SK-N-SH treated with all-trans-retinoic acid at 6 μM for 48 hours (cell line): ENCODE data around the gene KIAA1217.
A peak's percentile ranks its signal among the peaks of the same experiment; 100 is the strongest.

Experiments used
- ATAC-seq: fragments of 200-7000 bp; cut with Tn5 transposase; 3 replicates; pipeline ENCODE4 v1.9.1; 2020; ENCODE audit warnings: mild to moderate bottlenecking, moderate library complexity
- ARNTL ChIP-seq: fragments of 450-650 bp; formaldehyde crosslinking; IDR thresholded peaks from 2 replicates; pipeline ENCODE4 v1.5.0; 2020; ENCODE audit warnings: low read depth, mild to moderate bottlenecking, moderate library complexity, borderline replicate concordance
- CSDC2 ChIP-seq: fragments of 250-450 bp; sonication (Bioruptor Pico); IDR thresholded peaks from 2 replicates; pipeline ENCODE4 v1.5.0; 2020; ENCODE audit warnings: mild to moderate bottlenecking, moderate library complexity
- CSRNP3 ChIP-seq: fragments of 250-450 bp; sonication (Bioruptor Pico); IDR thresholded peaks from 2 replicates; pipeline ENCODE4 v1.5.1; 2021; ENCODE audit warnings: mild to moderate bottlenecking, moderate library complexity
- ESRRG ChIP-seq: fragments of 250-450 bp; sonication (Bioruptor Pico); IDR thresholded peaks from 2 replicates; pipeline ENCODE4 v1.6.1; 2021; ENCODE audit warnings: mild to moderate bottlenecking
- ISL1 ChIP-seq: fragments of 250-450 bp; sonication (Bioruptor Pico); IDR thresholded peaks from 2 replicates; pipeline ENCODE4 v2.1.2; 2022; ENCODE audit warnings: mild to moderate bottlenecking, moderate library complexity
- OSR1 ChIP-seq: fragments of 250-450 bp; sonication (Bioruptor Pico); IDR thresholded peaks from 2 replicates; pipeline ENCODE4 v1.8.0; 2022; ENCODE audit warnings: moderate library complexity, mild to moderate bottlenecking, inconsistent platforms
- PPARA ChIP-seq: fragments of 250-450 bp; sonication (Bioruptor Pico); IDR thresholded peaks from 2 replicates; pipeline ENCODE4 v1.5.0; 2020; ENCODE audit warnings: mild to moderate bottlenecking, borderline replicate concordance
- RARB ChIP-seq: fragments of 250-450 bp; sonication (Bioruptor Pico); IDR thresholded peaks from 2 replicates; pipeline ENCODE4 v1.8.0; 2021; ENCODE audit warnings: mild to moderate bottlenecking, moderate library complexity
- SNAI2 ChIP-seq: fragments of 250-450 bp; sonication (Bioruptor Pico); IDR thresholded peaks from 2 replicates; pipeline ENCODE4 v1.5.0; 2020; ENCODE audit warnings: mild to moderate bottlenecking, moderate library complexity
- TCF4 ChIP-seq: fragments of 250-450 bp; sonication (Bioruptor Pico); IDR thresholded peaks from 2 replicates; pipeline ENCODE4 v1.8.0; 2021; ENCODE audit warnings: mild to moderate bottlenecking, moderate library complexity, borderline replicate concordance
- TOX ChIP-seq: fragments of 250-450 bp; sonication (Bioruptor Pico); IDR thresholded peaks from 2 replicates; pipeline ENCODE4 v1.8.0; 2021; ENCODE audit warnings: mild to moderate bottlenecking, moderate library complexity, borderline replicate concordance
- ZC3H10 ChIP-seq: fragments of 250-450 bp; sonication (Bioruptor Pico); IDR thresholded peaks from 2 replicates; pipeline ENCODE4 v1.5.1; 2021; ENCODE audit warnings: mild to moderate bottlenecking, moderate library complexity
- ZFP3 ChIP-seq: fragments of 250-450 bp; sonication (Bioruptor Pico); IDR thresholded peaks from 2 replicates; pipeline ENCODE4 v1.5.0; 2020; ENCODE audit warnings: mild to moderate bottlenecking, moderate library complexity
- ZFP30 ChIP-seq: fragments of 450-650 bp; formaldehyde crosslinking; IDR thresholded peaks from 2 replicates; pipeline ENCODE4 v1.5.0; 2022; ENCODE audit warnings: mild to moderate bottlenecking, moderate library complexity
- ZNF565 ChIP-seq: fragments of 450-650 bp; formaldehyde crosslinking; conservative IDR thresholded peaks from 2 replicates; pipeline ENCODE4 v1.5.0; 2020; ENCODE audit warnings: low read depth, mild to moderate bottlenecking, moderate library complexity
- ZNF70 ChIP-seq: fragments of 450-650 bp; formaldehyde crosslinking; IDR thresholded peaks from 2 replicates; pipeline ENCODE4 v1.5.0; 2020; ENCODE audit warnings: mild to moderate bottlenecking, moderate library complexity
- ZNF8 ChIP-seq: fragments of 450-650 bp; formaldehyde crosslinking; IDR thresholded peaks from 2 replicates; pipeline ENCODE4 v1.5.0; 2020; ENCODE audit warnings: mild to moderate bottlenecking, moderate library complexity
- TF ChIP-seq, protein P1 (sequence below): fragments of 250-450 bp; sonication (Bioruptor Pico); IDR thresholded peaks from 2 replicates; pipeline ENCODE4 v1.8.0; 2020; ENCODE audit warnings: mild to moderate bottlenecking, moderate library complexity, borderline replicate concordance
- TF ChIP-seq, protein P2 (sequence below): fragments of 250-450 bp; sonication (Bioruptor Pico); IDR thresholded peaks from 2 replicates; pipeline ENCODE4 v1.5.1; 2020; ENCODE audit warnings: low read depth, mild to moderate bottlenecking, moderate library complexity
- TF ChIP-seq, protein P3 (sequence below): fragments of 250-450 bp; sonication (Bioruptor Pico); IDR thresholded peaks from 2 replicates; pipeline ENCODE4 v1.5.0; 2020; ENCODE audit warnings: mild to moderate bottlenecking, moderate library complexity

The KIAA1217 gene, protein sequence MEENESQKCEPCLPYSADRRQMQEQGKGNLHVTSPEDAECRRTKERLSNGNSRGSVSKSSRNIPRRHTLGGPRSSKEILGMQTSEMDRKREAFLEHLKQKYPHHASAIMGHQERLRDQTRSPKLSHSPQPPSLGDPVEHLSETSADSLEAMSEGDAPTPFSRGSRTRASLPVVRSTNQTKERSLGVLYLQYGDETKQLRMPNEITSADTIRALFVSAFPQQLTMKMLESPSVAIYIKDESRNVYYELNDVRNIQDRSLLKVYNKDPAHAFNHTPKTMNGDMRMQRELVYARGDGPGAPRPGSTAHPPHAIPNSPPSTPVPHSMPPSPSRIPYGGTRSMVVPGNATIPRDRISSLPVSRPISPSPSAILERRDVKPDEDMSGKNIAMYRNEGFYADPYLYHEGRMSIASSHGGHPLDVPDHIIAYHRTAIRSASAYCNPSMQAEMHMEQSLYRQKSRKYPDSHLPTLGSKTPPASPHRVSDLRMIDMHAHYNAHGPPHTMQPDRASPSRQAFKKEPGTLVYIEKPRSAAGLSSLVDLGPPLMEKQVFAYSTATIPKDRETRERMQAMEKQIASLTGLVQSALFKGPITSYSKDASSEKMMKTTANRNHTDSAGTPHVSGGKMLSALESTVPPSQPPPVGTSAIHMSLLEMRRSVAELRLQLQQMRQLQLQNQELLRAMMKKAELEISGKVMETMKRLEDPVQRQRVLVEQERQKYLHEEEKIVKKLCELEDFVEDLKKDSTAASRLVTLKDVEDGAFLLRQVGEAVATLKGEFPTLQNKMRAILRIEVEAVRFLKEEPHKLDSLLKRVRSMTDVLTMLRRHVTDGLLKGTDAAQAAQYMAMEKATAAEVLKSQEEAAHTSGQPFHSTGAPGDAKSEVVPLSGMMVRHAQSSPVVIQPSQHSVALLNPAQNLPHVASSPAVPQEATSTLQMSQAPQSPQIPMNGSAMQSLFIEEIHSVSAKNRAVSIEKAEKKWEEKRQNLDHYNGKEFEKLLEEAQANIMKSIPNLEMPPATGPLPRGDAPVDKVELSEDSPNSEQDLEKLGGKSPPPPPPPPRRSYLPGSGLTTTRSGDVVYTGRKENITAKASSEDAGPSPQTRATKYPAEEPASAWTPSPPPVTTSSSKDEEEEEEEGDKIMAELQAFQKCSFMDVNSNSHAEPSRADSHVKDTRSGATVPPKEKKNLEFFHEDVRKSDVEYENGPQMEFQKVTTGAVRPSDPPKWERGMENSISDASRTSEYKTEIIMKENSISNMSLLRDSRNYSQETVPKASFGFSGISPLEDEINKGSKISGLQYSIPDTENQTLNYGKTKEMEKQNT (N-terminal part only)

DNA sequence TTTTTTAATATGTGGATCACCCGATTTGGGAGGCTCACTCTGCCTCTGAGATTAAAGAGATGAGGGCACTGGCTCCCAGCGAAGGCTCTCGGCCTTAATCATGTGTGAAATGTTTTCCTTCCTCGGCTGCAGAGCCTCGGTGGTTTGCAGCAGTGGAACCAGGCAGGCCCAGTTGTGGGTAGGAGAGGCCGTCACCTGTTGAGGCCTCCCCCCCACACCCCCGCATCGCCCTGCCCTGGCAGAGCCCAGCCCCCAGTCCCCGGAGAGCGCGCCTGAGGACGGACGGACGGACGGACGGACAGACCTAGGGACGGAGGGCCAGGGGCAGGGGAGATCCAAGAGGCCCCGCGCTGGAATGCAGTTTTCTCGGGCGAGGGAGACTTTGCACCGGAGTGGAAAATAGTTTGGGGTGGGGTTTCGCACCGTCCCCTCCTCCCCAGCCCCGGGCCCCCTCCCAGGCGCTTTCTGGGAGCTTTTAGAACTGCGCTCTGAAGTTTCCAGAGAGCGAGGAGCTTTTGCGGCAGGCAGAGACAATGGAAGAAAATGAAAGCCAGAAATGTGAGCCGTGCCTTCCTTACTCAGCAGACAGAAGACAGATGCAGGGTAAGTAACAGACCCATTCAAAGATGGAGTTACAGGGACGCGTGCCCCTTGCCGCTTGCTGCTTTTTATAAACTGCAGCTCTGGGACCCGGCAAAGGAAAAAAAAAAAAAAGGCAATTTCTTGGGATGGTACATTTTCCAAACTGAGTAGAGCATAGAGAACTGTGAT is at the start of gene KIAA1217:
Gene KIAA1217 (plus strand): TSS at position 478 of the 771 bp plus-strand sequence. CDS start 56 bp downstream, at position 534.
- no peak for TF ChIP-seq SNAI2 (CRISPR knock-in tag)
- peak; percentile 76 for ATAC-seq

DNA sequence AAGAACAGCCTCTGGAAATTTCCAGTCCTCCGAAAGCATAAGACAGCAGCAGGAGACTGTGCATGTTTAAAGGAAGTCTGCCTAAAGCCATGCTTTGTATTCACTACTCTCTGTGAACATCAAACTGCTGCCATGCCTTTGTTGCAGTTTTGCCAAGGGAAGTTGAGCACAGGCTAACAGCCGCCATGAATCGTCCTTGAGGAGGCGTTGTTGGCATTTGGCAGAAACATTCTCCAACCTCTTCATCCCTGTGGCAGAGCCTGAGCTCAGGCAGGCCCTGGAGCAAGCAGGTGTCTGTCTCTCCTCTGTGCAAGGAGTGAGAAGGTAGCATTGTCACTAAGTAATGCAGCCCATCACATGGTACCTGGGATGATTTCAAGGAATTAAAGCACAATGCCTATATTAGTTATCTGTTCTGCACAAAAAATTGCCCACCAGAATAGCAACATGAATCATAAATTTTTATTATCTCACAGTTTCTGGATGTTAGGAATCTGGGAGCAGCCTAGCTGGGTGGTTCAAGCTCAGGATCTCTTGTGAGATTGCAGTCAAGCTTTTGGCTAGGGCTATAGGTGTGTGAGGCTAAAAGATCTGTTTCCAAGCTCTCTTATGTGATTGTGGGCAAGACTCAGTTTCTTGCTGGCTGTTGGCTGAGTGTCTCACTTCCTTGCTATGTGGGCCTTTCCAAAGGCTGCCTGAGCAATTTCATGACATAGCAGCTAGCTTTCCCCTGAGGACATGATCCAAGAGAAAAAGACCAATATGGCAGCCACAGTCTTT is 46.5 kb upstream of the KIAA1217 start:
- ATAC-seq: no peak
- no peak for TF ChIP-seq ZC3H10 (CRISPR knock-in tag)
- no peak for TF ChIP-seq ZNF8 (CRISPR knock-in tag)
- TF ChIP-seq RARB (CRISPR knock-in tag): no peak
- TF ChIP-seq OSR1: no peak
- no peak for TF ChIP-seq ZNF70 (CRISPR knock-in tag)
- TF ChIP-seq, protein P1, sequence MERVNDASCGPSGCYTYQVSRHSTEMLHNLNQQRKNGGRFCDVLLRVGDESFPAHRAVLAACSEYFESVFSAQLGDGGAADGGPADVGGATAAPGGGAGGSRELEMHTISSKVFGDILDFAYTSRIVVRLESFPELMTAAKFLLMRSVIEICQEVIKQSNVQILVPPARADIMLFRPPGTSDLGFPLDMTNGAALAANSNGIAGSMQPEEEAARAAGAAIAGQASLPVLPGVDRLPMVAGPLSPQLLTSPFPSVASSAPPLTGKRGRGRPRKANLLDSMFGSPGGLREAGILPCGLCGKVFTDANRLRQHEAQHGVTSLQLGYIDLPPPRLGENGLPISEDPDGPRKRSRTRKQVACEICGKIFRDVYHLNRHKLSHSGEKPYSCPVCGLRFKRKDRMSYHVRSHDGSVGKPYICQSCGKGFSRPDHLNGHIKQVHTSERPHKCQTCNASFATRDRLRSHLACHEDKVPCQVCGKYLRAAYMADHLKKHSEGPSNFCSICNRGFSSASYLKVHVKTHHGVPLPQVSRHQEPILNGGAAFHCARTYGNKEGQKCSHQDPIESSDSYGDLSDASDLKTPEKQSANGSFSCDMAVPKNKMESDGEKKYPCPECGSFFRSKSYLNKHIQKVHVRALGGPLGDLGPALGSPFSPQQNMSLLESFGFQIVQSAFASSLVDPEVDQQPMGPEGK: no peak
- TF ChIP-seq, protein P2, sequence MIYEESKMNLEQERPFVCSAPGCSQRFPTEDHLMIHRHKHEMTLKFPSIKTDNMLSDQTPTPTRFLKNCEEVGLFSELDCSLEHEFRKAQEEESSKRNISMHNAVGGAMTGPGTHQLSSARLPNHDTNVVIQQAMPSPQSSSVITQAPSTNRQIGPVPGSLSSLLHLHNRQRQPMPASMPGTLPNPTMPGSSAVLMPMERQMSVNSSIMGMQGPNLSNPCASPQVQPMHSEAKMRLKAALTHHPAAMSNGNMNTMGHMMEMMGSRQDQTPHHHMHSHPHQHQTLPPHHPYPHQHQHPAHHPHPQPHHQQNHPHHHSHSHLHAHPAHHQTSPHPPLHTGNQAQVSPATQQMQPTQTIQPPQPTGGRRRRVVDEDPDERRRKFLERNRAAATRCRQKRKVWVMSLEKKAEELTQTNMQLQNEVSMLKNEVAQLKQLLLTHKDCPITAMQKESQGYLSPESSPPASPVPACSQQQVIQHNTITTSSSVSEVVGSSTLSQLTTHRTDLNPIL (CRISPR knock-in tag): no peak
- TF ChIP-seq ARNTL (CRISPR knock-in tag): no peak

DNA sequence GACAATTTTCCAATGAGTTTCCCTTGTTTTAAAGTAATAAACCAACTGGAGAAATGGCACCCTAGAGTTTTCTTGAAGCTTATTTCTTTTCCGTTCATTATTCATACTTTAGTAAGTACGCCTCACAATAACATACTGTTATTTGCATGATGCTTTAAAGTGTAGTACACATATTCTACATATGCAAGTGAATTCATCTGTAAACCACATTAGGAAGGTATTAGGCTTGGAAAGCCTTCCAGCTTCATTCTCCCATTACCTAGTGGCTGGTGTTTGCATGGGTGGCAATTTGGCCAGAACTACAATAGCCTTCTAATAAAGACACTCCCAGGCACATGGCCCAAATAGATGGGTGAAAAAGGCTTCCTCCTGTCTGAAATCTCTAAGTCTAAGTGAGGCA is 45.5 kb upstream of the KIAA1217 start:
- no peak for ATAC-seq
- no peak for TF ChIP-seq ZC3H10 (CRISPR knock-in tag)
- no peak for TF ChIP-seq ARNTL (CRISPR knock-in tag)
- no peak for TF ChIP-seq TCF4 (CRISPR knock-in tag)
- TF ChIP-seq ZFP3: no peak
- TF ChIP-seq, protein P2 (CRISPR knock-in tag): no peak
- TF ChIP-seq SNAI2 (CRISPR knock-in tag): no peak
- TF ChIP-seq ZNF565: no peak
- TF ChIP-seq ZNF8 (CRISPR knock-in tag): no peak
- TF ChIP-seq, protein P3, sequence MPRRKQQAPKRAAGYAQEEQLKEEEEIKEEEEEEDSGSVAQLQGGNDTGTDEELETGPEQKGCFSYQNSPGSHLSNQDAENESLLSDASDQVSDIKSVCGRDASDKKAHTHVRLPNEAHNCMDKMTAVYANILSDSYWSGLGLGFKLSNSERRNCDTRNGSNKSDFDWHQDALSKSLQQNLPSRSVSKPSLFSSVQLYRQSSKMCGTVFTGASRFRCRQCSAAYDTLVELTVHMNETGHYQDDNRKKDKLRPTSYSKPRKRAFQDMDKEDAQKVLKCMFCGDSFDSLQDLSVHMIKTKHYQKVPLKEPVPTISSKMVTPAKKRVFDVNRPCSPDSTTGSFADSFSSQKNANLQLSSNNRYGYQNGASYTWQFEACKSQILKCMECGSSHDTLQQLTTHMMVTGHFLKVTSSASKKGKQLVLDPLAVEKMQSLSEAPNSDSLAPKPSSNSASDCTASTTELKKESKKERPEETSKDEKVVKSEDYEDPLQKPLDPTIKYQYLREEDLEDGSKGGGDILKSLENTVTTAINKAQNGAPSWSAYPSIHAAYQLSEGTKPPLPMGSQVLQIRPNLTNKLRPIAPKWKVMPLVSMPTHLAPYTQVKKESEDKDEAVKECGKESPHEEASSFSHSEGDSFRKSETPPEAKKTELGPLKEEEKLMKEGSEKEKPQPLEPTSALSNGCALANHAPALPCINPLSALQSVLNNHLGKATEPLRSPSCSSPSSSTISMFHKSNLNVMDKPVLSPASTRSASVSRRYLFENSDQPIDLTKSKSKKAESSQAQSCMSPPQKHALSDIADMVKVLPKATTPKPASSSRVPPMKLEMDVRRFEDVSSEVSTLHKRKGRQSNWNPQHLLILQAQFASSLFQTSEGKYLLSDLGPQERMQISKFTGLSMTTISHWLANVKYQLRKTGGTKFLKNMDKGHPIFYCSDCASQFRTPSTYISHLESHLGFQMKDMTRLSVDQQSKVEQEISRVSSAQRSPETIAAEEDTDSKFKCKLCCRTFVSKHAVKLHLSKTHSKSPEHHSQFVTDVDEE (CRISPR knock-in tag): no peak
- TF ChIP-seq, protein P1: no peak
- TF ChIP-seq TOX (CRISPR knock-in tag): no peak
- TF ChIP-seq PPARA: no peak
- TF ChIP-seq ESRRG: no peak
- no peak for TF ChIP-seq CSRNP3 (CRISPR knock-in tag)
- no peak for TF ChIP-seq ZNF70 (CRISPR knock-in tag)
- TF ChIP-seq ZFP30 (CRISPR knock-in tag): no peak
- TF ChIP-seq ISL1 (CRISPR knock-in tag): no peak
- TF ChIP-seq CSDC2 (CRISPR knock-in tag): no peak
